Keratinocyte (primary cell): ENCODE measurements around the gene SH3RF1. TPM values are rescaled to one million over a fixed set of nuclear protein-coding genes. Genes with fewer than 3 reads are reported as not detected.

ENCODE experiments used
- DNase-seq: peaks from one replicate; pipeline ENCODE4 v3.0.0-alpha.2; 2011; ENCODE audit warnings: low read depth, missing footprints, low spot score
- FAIRE-seq: peaks from 2 replicates; lab custom pipeline; 2011; peaks lifted over from hg19 to GRCh38; lab: Jason Lieb, UNC
- H2AFZ ChIP-seq: 2 replicates; pipeline ENCODE4 v1.6.0; 2012; ENCODE audit warnings: low read length, control low read depth, inconsistent platforms; ENCODE audit not compliant: control insufficient read depth
- H3K27ac ChIP-seq: 2 replicates; pipeline ENCODE4 v1.5.1; 2011; ENCODE audit warnings: low read length; ENCODE audit not compliant: control insufficient read depth, insufficient read depth
- H3K27me3 ChIP-seq: 3 replicates; pipeline ENCODE4 v1.6.0; 2011; ENCODE audit warnings: low read length; ENCODE audit not compliant: control insufficient read depth, insufficient read depth; ENCODE audit errors: extremely low read depth
- H3K36me3 ChIP-seq, 2 experiments: 2 replicates in 1 of 2; 3 replicates in 1 of 2; pipeline ENCODE4 v1.5.1; 2011; ENCODE audit warnings: low read length in 2 of 2, mild to moderate bottlenecking in 1 of 2; ENCODE audit not compliant: control insufficient read depth in 2 of 2, insufficient read depth in 2 of 2; ENCODE audit errors: extremely low read depth in 1 of 2
- H3K4me1 ChIP-seq: 3 replicates; pipeline ENCODE4 v1.5.1; 2011; ENCODE audit warnings: low read length; ENCODE audit not compliant: control insufficient read depth, insufficient read depth; ENCODE audit errors: extremely low read depth
- H3K4me2 ChIP-seq: 3 replicates; pipeline ENCODE4 v1.6.0; 2011; ENCODE audit warnings: low read depth, low read length; ENCODE audit not compliant: control insufficient read depth, insufficient read depth; ENCODE audit errors: extremely low read depth
- H3K4me3 ChIP-seq, 3 experiments: fragments of 200-600 bp in 1 of 3; sonication (generic) in 1 of 3; 2 replicates in 2 of 3; 3 replicates in 1 of 3; pipeline ENCODE4 v1.5.1; 2011 to 2016; ENCODE audit warnings: low read length in 3 of 3, mild to moderate bottlenecking in 3 of 3, control low read depth in 2 of 3, inconsistent platforms in 1 of 3, low read depth in 1 of 3, mixed read lengths in 1 of 3, mixed run types in 1 of 3, moderate library complexity in 1 of 3; ENCODE audit not compliant: control insufficient read depth in 2 of 3, insufficient read depth in 2 of 3; ENCODE audit errors: extremely low read depth in 1 of 3
- H3K79me2 ChIP-seq: 2 replicates; pipeline ENCODE4 v1.6.0; 2012; ENCODE audit warnings: low read length; ENCODE audit not compliant: control insufficient read depth, insufficient read depth
- H3K9ac ChIP-seq: 3 replicates; pipeline ENCODE4 v1.6.0; 2011; ENCODE audit warnings: low read length; ENCODE audit not compliant: control insufficient read depth, insufficient read depth; ENCODE audit errors: extremely low read depth
- H3K9me1 ChIP-seq: 3 replicates; pipeline ENCODE4 v1.6.0; 2011; ENCODE audit warnings: low read length; ENCODE audit not compliant: control insufficient read depth, insufficient read depth; ENCODE audit errors: extremely low read depth
- H3K9me3 ChIP-seq: 2 replicates; pipeline ENCODE4 v1.5.1; 2012; ENCODE audit warnings: low read depth, low read length; ENCODE audit not compliant: control insufficient read depth
- H4K20me1 ChIP-seq: 3 replicates; pipeline ENCODE4 v1.6.0; 2011; ENCODE audit warnings: low read length; ENCODE audit not compliant: control insufficient read depth, insufficient read depth; ENCODE audit errors: extremely low read depth
- CTCF ChIP-seq, 3 experiments: IDR thresholded peaks in 1 of 3; conservative IDR thresholded peaks in 1 of 3; optimal IDR thresholded peaks in 1 of 3; 2 replicates in 2 of 3; 3 replicates in 1 of 3; pipeline versions ENCODE3 to v1.5.1; 2011; ENCODE audit warnings: low read length in 3 of 3, mild to moderate bottlenecking in 3 of 3, moderate library complexity in 2 of 3, control low read depth in 1 of 3, inconsistent platforms in 1 of 3; ENCODE audit not compliant: insufficient read depth in 2 of 3; ENCODE audit errors: extremely low read depth in 1 of 3
- EZH2 ChIP-seq: IDR thresholded peaks from one replicate; pipeline ENCODE4 v1.6.1; 2012; ENCODE audit warnings: inconsistent platforms, mild to moderate bottlenecking, low read length, moderate library complexity
- dilution Hi-C: fragments of 300-500 bp; cut with MboI; formaldehyde crosslinking; loops from one replicate; pipeline ENCODE4 v1.7.0; 2020; ENCODE audit warnings: low sequenced_read_pairs; ENCODE audit not compliant: extremely low pct_ligation_motif_present
- polyA plus RNA-seq, 5 experiments: library from polyadenylated mRNA; depleted of rRNA in 3 of 5; stranded (reverse) in 3 of 5; stranded (forward) in 1 of 5; unstranded in 1 of 5; fragments of >200 nt; gene quantifications; 1 replicate in 1 of 5; 2 replicates in 3 of 5; 3 replicates in 1 of 5; pipeline versions ENCODE4 v1.2.1 to v1.2.3, GENCODE V29; 2011 to 2012; ENCODE audit warnings: missing spikeins in 2 of 5, low read depth in 1 of 5, low replicate concordance in 1 of 5

The SH3RF1 gene
- polyA plus RNA-seq, 1 donor (not counting 4 experiments of a cell fraction or from before 2014, with no cell fraction given), result 9.5 TPM

DNA sequence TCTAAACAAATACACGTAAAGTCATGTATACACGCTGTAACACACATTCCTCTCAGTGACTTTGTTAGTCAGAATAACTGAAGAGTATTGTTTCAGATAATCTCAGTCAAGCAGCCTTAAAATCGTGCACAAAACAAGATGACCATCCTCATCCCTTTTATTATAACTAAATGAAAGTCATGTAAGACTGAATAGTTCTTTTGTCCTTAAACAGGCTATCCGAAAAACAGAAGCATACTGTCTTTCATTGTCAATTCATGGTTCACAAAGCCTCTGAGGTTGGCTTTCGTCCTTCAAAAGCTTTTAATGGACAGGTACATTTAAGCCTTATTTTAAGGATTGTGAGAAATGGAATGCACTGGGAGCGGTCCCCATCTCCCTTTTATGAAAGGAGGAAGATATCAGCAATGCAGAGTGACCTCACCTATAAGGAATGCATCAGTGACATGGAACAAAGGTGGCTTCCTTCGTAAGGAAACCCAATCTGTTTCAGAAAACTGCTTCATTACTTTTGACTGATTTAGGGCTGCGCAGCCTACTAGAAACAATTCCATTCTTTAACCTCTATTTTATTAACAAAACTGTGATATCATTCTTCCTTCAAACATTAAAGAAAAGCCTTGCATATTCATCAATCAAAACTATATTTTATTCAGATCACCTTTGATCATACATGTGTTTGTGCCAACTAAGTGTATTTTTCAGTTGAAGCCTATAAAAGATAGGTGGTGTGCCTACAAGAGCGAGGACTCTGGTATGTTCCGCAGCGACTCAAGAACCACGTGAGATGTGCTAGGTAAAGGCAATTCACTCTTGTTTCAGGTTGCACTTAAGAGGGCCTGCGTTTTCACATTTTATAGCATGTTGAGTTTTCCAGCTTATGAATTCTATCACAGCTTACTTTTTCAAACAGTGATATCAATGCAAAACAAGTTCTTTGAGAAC, 19.2 kb downstream of the SH3RF1 start:
- H3K4me2 ChIP-seq, result peak overlapping the region; percentile 60
- peak; percentile 63 for FAIRE-seq

GRCh38 chr4:169250796-169251195, 20.0 kb downstream of the SH3RF1 start:
- Histone ChIP-seq H3K9ac (no peak overlapping the region), H3K4me2 (no peak overlapping the region), H3K4me1 (peaks cover 44% of the 10 kb centered on the region), H3K9me3 (no peaks in the 10 kb centered on the region), H3K79me2 (peaks cover 93% of the 10 kb centered on the region), H4K20me1 (no peaks in the 10 kb centered on the region), H3K27me3 (no peaks in the 10 kb centered on the region), H3K27ac (peak overlapping the region; percentile 23), H3K36me3 (peaks cover 2% of the 10 kb centered on the region in 2 experiments), H2AFZ (no peak overlapping the region), H3K9me1 (no peaks in the 10 kb centered on the region), H3K4me3 (no peak overlapping the region)
- dilution Hi-C loops, result no loop called here
- no peak for DNase-seq
- TF ChIP-seq EZH2, result no peak
- TF ChIP-seq CTCF (optimal IDR thresholded peaks at IDR 0.05 in 1 of 3, IDR thresholded peaks at IDR 0.05 in 1 of 3, conservative IDR thresholded peaks at IDR 0.05 in 1 of 3; ENCODE audit: extremely low read depth in 1 of 3, insufficient read depth in 2 of 3, low read length in 3 of 3), result no peak
- FAIRE-seq, result peak; percentile 17

More for the DNA sequence above, 19.2 kb downstream of the SH3RF1 start:
- Histone ChIP-seq H3K36me3 (peaks cover 2% of the 10 kb centered on the region in 2 experiments), H4K20me1 (no peaks in the 10 kb centered on the region), H3K9me3 (no peaks in the 10 kb centered on the region), H3K79me2 (peaks cover 94% of the 10 kb centered on the region), H3K4me3 (no peak overlapping the region), H3K27me3 (no peaks in the 10 kb centered on the region), H3K4me1 (peaks cover 50% of the 10 kb centered on the region), H3K9me1 (no peaks in the 10 kb centered on the region), H3K27ac (peak overlapping the region; percentile 19), H2AFZ (no peak overlapping the region), H3K9ac (no peak overlapping the region)
- TF ChIP-seq EZH2, result no peak
- no peak for TF ChIP-seq CTCF (optimal IDR thresholded peaks at IDR 0.05 in 1 of 3, IDR thresholded peaks at IDR 0.05 in 1 of 3, conservative IDR thresholded peaks at IDR 0.05 in 1 of 3; ENCODE audit: extremely low read depth in 1 of 3, insufficient read depth in 2 of 3, low read length in 3 of 3)
- dilution Hi-C loops, result no loop called here
- DNase-seq, result no peak
